IPS-18a (cell line): ENCODE results near the gene MSH5.
"Not testable (repeated sequence)": the region's sequence is repeated elsewhere in the genome, so short reads cannot be mapped to it uniquely, and the experiment has no call there.

Source experiments
- H3K27ac ChIP-seq: one replicate; pipeline ENCODE4 v1.5.1; 2013; ENCODE audit warnings: low read length
- H3K27me3 ChIP-seq: one replicate; pipeline ENCODE4 v1.6.1; 2013; ENCODE audit warnings: mild to moderate bottlenecking, low read length; ENCODE audit not compliant: control insufficient read depth, insufficient read depth
- H3K36me3 ChIP-seq: one replicate; pipeline ENCODE4 v1.6.1; 2013; ENCODE audit warnings: low read depth, low read length; ENCODE audit not compliant: control insufficient read depth
- H3K4me1 ChIP-seq: one replicate; pipeline ENCODE4 v1.6.1; 2013; ENCODE audit warnings: low read depth, low read length; ENCODE audit not compliant: control insufficient read depth
- H3K4me3 ChIP-seq: one replicate; pipeline ENCODE4 v1.5.1; 2013; ENCODE audit warnings: low read length
- H3K9ac ChIP-seq: one replicate; pipeline ENCODE4 v1.6.1; 2013; ENCODE audit warnings: mild to moderate bottlenecking, low read length, moderate library complexity
- H3K9me3 ChIP-seq: one replicate; pipeline ENCODE4 v1.6.1; 2013; ENCODE audit warnings: low read depth, low read length; ENCODE audit not compliant: control insufficient read depth

Gene MSH5

GRCh38 chr6:31806470-31807272, 66.9 kb downstream of the MSH5 start, which contains the start of gene LSM2:
Gene LSM2 (minus strand): TSS chr6:31806966. CDS start chr6:31806757, 209 bp downstream.
- peak within 1 kb of the TSS; percentile 98 for H3K9ac ChIP-seq
- H3K27me3 ChIP-seq = no peaks in the 10 kb centered on the region
- H3K9me3 ChIP-seq = no peaks in the 10 kb centered on the region
- peak within 1 kb of the TSS; percentile 94 for H3K27ac ChIP-seq
- peaks cover 6% of the 10 kb centered on the region for H3K36me3 ChIP-seq
- peaks cover 4% of the 10 kb centered on the region for H3K4me1 ChIP-seq
- H3K4me3 ChIP-seq = peak within 1 kb of the TSS; percentile 98

- H3K4me3 ChIP-seq, H3K27ac ChIP-seq, H3K36me3 ChIP-seq, H3K4me1 ChIP-seq, H3K9me3 ChIP-seq, H3K27me3 ChIP-seq, H3K9ac ChIP-seq: not testable (repeated sequence)
Measured at GRCh38 chr6:31808599-31808998, 68.8 kb downstream of the MSH5 start.

- Histone ChIP-seq H3K9ac (no peak overlapping the region), H3K36me3 (no peaks in the 10 kb centered on the region), H3K9me3 (no peaks in the 10 kb centered on the region), H3K27ac (no peak overlapping the region), H3K4me3 (no peak overlapping the region), H3K27me3 (no peaks in the 10 kb centered on the region), H3K4me1 (peaks cover 5% of the 10 kb centered on the region)
Measured at GRCh38 chr6:31811645-31812044, 71.8 kb downstream of the MSH5 start.
